22Rv1 (cell line): ENCODE data around the gene RAB3C.

Experiments
- H3K27ac ChIP-seq: fragments of 450-650 bp; 2 replicates; pipeline ENCODE4 v1.5.1; 2017
- ZFX ChIP-seq: fragments of 450-650 bp; IDR thresholded peaks from 2 replicates; pipeline ENCODE4 v1.6.1; 2017; ENCODE audit warnings: antibody characterized with exemption, borderline replicate concordance
- TF ChIP-seq, protein P1 (sequence below): fragments of 450-650 bp; IDR thresholded peaks from 2 replicates; pipeline ENCODE4 v1.5.1; 2017; ENCODE audit warnings: mild to moderate bottlenecking

RAB3C gene

DNA sequence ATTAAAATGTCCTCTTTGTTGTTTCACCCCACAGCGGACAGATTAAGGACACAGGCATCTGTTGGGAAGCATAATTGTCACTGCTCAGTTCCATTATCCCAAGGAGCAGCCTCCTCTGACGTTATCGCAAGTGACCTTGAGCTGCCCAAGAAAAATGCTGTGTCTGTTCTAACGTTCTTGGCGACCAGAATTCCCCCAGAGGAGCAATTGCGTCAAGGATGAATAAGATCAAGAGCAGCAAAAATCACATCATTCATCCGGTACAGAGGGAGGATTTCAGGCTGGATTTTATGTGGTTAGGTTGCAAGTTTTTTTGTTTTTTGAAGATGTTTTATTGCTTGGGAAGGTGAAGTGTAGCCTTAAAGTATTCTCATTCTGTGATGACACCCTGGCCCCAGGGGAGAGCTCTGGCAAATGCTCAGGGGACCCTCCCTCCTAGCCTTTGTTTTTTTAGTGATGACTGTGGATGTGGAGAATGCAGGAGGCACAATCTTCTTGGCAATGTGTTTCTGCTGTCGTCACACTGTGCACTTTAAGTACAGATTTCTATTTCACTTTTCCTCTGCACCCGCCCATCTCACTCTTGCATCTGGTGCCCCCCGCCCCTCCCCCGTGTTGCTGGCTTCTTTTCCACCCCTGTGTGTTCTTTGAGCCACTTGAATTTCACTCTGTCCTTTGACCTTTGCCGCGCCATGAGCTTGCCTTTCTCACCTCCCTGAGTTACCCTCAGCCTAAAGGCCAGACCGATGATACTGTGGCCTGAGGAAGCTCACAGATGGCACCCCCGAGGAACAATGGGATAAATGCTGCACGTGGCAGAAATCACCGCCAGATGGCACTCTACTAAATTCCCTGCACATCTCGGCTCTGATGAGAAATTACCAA, 308.5 kb downstream of the RAB3C start:
- no peak for TF ChIP-seq ZFX
- TF ChIP-seq, protein P1, sequence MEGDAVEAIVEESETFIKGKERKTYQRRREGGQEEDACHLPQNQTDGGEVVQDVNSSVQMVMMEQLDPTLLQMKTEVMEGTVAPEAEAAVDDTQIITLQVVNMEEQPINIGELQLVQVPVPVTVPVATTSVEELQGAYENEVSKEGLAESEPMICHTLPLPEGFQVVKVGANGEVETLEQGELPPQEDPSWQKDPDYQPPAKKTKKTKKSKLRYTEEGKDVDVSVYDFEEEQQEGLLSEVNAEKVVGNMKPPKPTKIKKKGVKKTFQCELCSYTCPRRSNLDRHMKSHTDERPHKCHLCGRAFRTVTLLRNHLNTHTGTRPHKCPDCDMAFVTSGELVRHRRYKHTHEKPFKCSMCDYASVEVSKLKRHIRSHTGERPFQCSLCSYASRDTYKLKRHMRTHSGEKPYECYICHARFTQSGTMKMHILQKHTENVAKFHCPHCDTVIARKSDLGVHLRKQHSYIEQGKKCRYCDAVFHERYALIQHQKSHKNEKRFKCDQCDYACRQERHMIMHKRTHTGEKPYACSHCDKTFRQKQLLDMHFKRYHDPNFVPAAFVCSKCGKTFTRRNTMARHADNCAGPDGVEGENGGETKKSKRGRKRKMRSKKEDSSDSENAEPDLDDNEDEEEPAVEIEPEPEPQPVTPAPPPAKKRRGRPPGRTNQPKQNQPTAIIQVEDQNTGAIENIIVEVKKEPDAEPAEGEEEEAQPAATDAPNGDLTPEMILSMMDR: peak; percentile 89
- H3K27ac ChIP-seq: no peak overlapping the region

DNA sequence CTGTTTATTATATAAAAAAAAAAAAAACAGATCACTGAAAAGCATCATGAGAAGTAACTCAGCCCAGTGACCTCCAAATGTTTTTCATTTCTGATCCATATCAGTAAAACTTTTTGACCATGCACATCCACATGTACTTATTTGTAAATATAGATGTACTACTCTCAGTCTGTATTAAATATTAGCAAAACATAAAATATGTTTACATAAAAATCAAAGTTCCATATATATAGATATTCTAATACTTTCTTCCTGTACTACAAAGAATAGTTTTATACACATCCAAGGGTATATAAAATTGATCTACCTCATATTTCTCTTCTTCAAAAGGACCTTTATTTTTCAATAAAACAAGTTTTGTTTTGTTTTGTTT, 309.1 kb downstream of the RAB3C start:
- no peak overlapping the region for H3K27ac ChIP-seq
- TF ChIP-seq, protein P1: peak; percentile 69
- no peak for TF ChIP-seq ZFX

GRCh38 chr5:58893551-58893950, 310.7 kb downstream of the RAB3C start:
- no peak overlapping the region for H3K27ac ChIP-seq
- TF ChIP-seq, protein P1: no peak
- TF ChIP-seq ZFX: no peak

DNA sequence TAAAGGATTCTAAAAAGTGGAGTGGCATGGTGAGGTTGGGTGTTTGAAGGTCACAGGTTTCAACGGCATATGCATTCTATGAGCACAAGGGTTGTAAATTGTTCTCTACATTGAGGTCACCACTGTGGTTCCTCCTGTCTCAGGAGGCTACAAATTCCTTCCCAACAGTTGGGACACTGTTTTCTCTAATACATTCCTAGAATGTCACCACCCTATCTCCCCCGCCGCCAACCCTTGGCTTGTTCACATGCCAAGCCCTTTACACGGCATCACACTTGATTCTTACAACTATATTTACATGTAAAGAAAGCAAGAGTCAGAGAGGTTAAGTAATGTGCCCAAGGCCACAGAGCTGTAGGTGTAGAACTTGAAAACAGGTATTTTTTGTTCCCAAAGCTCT, 315.1 kb downstream of the RAB3C start:
- TF ChIP-seq, protein P1: no peak
- no peak for TF ChIP-seq ZFX
- no peak overlapping the region for H3K27ac ChIP-seq

- TF ChIP-seq, protein P1: no peak
- TF ChIP-seq ZFX: no peak
- H3K27ac ChIP-seq: no peak overlapping the region
Observed at GRCh38 chr5:58898538-58898937, 315.7 kb downstream of the RAB3C start.

DNA sequence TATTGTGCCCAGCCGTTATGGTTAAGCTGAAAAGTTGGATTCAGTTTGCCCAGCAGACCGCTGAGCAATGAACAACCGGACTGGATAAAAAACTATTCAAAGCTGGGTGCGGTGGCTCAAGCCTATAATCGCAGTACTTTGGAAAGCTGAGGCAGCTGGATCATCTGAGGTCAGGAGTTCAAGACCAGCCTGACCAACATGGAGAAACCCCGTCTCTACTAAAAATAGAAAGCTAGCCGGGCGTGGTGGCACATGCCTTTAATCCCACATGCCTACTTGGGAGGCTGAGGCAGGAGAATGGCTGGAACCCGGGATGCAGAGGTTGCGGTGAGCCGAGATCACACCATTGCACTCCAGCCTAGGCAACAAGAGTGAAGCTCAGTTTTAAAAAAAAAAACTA, 318.4 kb downstream of the RAB3C start:
- TF ChIP-seq ZFX: no peak
- TF ChIP-seq, protein P1: no peak
- no peak overlapping the region for H3K27ac ChIP-seq

- no peak overlapping the region for H3K27ac ChIP-seq
Observed at GRCh38 chr5:58902305-58902704, 319.4 kb downstream of the RAB3C start.

More at GRCh38 chr5:58902305-58902704, 319.4 kb downstream of the RAB3C start:
- TF ChIP-seq, protein P1: no peak
- no peak for TF ChIP-seq ZFX
